ENCODE measurements around the gene KMT2C. TPM values are rescaled to one million over a fixed set of nuclear protein-coding genes. Genes with fewer than 3 reads are reported as not detected.

KMT2C gene
- total and polyA plus RNA-seq, 4 donors = 28.3 to 74.3 (median 51.9) TPM

DNA sequence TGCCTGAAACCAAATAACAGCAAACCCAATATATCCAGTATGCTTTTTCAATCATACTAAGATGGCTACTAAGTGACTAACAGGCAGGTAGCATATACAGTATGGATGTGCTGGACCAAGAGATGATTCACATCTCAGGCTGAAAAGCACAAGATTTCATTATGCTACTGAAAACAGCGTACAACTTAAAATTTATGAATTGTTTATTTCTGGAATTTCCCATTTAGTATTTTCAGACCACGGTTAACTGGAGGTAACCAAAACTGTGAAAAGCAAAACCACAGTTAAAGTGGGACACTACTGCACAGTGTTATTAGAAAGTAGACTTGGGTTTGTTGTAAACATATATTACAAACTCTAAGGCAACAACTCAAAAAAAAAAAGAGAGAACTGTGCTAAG, 91.5 kb downstream of the KMT2C start:
- H3K4me3 ChIP-seq (ENCODE audit: low read depth, low read length) = no peak overlapping the region
- H3K9me3 ChIP-seq (ENCODE audit: control insufficient read depth, insufficient read depth, low read length) = peaks cover 4% of the 10 kb centered on the region
- no CpG with 5 or more reads among the region's 2 CpGs for WGBS (ENCODE audit: insufficient coverage)
- H3K4me1 ChIP-seq (ENCODE audit: control insufficient read depth, insufficient read depth, low read length) = no peaks in the 10 kb centered on the region
- H3K27me3 ChIP-seq (ENCODE audit: control insufficient read depth, insufficient read depth, low read length) = no peaks in the 10 kb centered on the region
- no peak overlapping the region for H3K27ac ChIP-seq (ENCODE audit: low read depth, low read length)
- DNase-seq (ENCODE audit: low read depth in 4 of 6, low spot score in 6 of 6) = no peak
- H3K36me3 ChIP-seq (ENCODE audit: control insufficient read depth, insufficient read depth, low read length) = peaks cover 4% of the 10 kb centered on the region

GRCh38 chr7:152342796-152343195, 93.0 kb downstream of the KMT2C start:
- Histone ChIP-seq H3K9me3 (ENCODE audit: control insufficient read depth, insufficient read depth, low read length) (peaks cover 1% of the 10 kb centered on the region), H3K4me1 (ENCODE audit: control insufficient read depth, insufficient read depth, low read length) (no peaks in the 10 kb centered on the region), H3K4me3 (ENCODE audit: low read depth, low read length) (no peak overlapping the region), H3K27me3 (ENCODE audit: control insufficient read depth, insufficient read depth, low read length) (no peaks in the 10 kb centered on the region), H3K36me3 (ENCODE audit: control insufficient read depth, insufficient read depth, low read length) (no peaks in the 10 kb centered on the region), H3K27ac (ENCODE audit: low read depth, low read length) (no peak overlapping the region)
- no peak for DNase-seq (ENCODE audit: low read depth in 4 of 6, low spot score in 6 of 6)
- no CpG with 5 or more reads among the region's 2 CpGs for WGBS (ENCODE audit: insufficient coverage)

DNA sequence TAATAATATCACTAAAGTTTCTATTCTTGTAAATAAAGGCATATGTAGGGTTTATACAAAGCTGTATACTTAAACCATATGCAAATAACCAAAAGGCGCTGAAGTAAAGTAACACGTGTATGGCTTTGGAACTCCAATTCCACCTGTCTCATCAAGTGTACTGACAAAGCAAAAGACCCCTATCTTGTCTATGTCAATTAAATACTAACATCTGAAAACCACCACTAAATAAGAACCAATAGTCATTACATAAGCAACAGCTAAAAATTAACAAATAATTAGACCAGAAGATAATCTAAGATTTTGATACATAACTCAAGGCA, 93.9 kb downstream of the KMT2C start:
- no peaks in the 10 kb centered on the region for H3K27me3 ChIP-seq (ENCODE audit: control insufficient read depth, insufficient read depth, low read length)
- H3K36me3 ChIP-seq (ENCODE audit: control insufficient read depth, insufficient read depth, low read length) = no peaks in the 10 kb centered on the region
- no CpG with 5 or more reads among the region's 2 CpGs for WGBS (ENCODE audit: insufficient coverage)
- H3K4me1 ChIP-seq (ENCODE audit: control insufficient read depth, insufficient read depth, low read length) = no peaks in the 10 kb centered on the region
- no peaks in the 10 kb centered on the region for H3K9me3 ChIP-seq (ENCODE audit: control insufficient read depth, insufficient read depth, low read length)
- no peak overlapping the region for H3K27ac ChIP-seq (ENCODE audit: low read depth, low read length)
- H3K4me3 ChIP-seq (ENCODE audit: low read depth, low read length) = no peak overlapping the region
- no peak for DNase-seq (ENCODE audit: low read depth in 4 of 6, low spot score in 6 of 6)

DNA sequence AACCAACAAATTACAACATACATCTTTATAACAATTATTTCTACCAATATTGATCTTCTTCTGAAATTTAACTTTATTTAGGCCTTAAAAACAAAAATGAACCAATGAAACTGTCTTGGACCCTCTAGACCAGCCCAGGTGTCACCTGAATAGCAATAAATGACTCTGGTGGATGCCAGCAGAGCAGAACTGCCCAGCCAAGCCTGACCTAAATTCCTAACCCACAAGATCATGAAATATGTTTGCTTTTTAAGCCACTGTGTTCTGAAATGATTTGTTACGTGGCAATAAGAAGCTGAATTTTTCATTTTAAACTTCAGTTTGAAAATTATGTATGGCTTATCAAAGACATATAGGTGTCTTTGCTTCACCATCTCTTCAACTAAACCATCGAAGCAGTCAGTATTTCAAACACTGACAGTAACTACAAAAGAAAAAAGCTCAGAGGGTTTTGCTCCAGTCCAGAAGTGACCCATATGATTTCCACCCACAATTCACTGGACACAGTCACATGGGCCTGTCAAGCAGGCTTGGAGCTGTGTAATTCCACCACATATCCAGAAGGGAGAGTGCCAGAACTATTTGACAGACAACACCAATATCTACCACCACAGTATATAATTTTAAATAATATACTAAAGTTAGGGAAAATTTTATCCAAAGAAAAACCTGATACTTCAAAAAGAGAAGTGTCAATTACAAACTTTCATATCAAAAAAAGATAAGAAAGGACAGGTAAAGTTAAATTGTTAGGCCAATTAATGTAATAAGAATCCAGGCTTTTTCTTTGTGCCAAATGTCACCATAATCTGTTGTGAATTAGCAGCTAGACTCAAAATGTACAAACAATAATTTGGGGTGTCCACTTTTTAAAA, 94.5 kb downstream of the KMT2C start:
- H3K27ac ChIP-seq (ENCODE audit: low read depth, low read length) = no peak overlapping the region
- H3K9me3 ChIP-seq (ENCODE audit: control insufficient read depth, insufficient read depth, low read length) = no peaks in the 10 kb centered on the region
- H3K27me3 ChIP-seq (ENCODE audit: control insufficient read depth, insufficient read depth, low read length) = no peaks in the 10 kb centered on the region
- no peak overlapping the region for H3K4me3 ChIP-seq (ENCODE audit: low read depth, low read length)
- peak in 2 of 6 donors; percentile 27 for DNase-seq (ENCODE audit: low read depth in 4 of 6, low spot score in 6 of 6)
- WGBS (ENCODE audit: insufficient coverage) = no CpG with 5 or more reads among the region's 2 CpGs
- H3K4me1 ChIP-seq (ENCODE audit: control insufficient read depth, insufficient read depth, low read length) = no peaks in the 10 kb centered on the region
- H3K36me3 ChIP-seq (ENCODE audit: control insufficient read depth, insufficient read depth, low read length) = no peaks in the 10 kb centered on the region

- no peak overlapping the region for H3K4me3 ChIP-seq (ENCODE audit: low read depth, low read length)
- H3K9me3 ChIP-seq (ENCODE audit: control insufficient read depth, insufficient read depth, low read length) = no peaks in the 10 kb centered on the region
- no peaks in the 10 kb centered on the region for H3K27me3 ChIP-seq (ENCODE audit: control insufficient read depth, insufficient read depth, low read length)
- no peaks in the 10 kb centered on the region for H3K36me3 ChIP-seq (ENCODE audit: control insufficient read depth, insufficient read depth, low read length)
- no peak for DNase-seq (ENCODE audit: low read depth in 4 of 6, low spot score in 6 of 6)
- H3K4me1 ChIP-seq (ENCODE audit: control insufficient read depth, insufficient read depth, low read length) = no peaks in the 10 kb centered on the region
- WGBS (ENCODE audit: insufficient coverage) = no CpG with 5 or more reads among the region's 1 CpG
- H3K27ac ChIP-seq (ENCODE audit: low read depth, low read length) = no peak overlapping the region
Observed at GRCh38 chr7:152340161-152340560, 95.6 kb downstream of the KMT2C start.

- H3K4me3 ChIP-seq (ENCODE audit: low read depth, low read length) = no peak overlapping the region
- DNase-seq (ENCODE audit: low read depth in 4 of 6, low spot score in 6 of 6) = no peak
- H3K9me3 ChIP-seq (ENCODE audit: control insufficient read depth, insufficient read depth, low read length) = no peaks in the 10 kb centered on the region
- WGBS (ENCODE audit: insufficient coverage) = no CpG with 5 or more reads among the region's 2 CpGs
- no peak overlapping the region for H3K27ac ChIP-seq (ENCODE audit: low read depth, low read length)
- H3K27me3 ChIP-seq (ENCODE audit: control insufficient read depth, insufficient read depth, low read length) = no peaks in the 10 kb centered on the region
- no peaks in the 10 kb centered on the region for H3K4me1 ChIP-seq (ENCODE audit: control insufficient read depth, insufficient read depth, low read length)
- no peaks in the 10 kb centered on the region for H3K36me3 ChIP-seq (ENCODE audit: control insufficient read depth, insufficient read depth, low read length)
Observed at GRCh38 chr7:152338561-152338960, 97.2 kb downstream of the KMT2C start.

DNA sequence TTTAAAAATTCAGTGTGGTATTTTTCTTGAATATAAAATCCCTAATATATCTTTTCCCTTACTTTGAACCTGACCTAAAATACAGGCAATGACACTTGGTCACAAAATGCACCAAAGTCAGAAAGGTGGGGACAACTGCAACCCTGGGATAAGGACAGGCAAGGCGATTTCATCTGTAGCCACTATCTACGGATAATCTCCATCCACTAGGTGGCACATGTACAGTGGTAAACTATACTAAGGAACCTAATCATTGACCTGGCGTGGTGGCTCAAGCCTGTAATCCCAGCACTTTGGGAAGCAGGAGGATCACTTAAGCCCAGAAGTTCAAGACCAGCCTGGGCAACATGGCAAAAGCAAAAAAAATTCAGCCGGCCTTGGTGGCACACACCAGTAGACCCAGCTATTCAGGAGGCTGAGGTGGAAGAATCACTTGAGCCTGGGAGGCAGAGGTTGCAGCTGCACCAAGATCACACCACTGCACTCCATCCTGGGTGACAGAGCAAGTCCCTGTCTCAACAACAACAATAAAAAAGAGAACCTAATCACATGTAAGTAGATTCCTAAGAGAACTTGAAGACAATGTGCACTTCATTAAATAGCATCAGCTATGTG, 98.9 kb downstream of the KMT2C start:
- H3K9me3 ChIP-seq (ENCODE audit: control insufficient read depth, insufficient read depth, low read length) = no peaks in the 10 kb centered on the region
- DNase-seq (ENCODE audit: low read depth in 4 of 6, low spot score in 6 of 6) = peak in 3 of 6 donors; percentile 10 to 69 (median 57)
- no peaks in the 10 kb centered on the region for H3K27me3 ChIP-seq (ENCODE audit: control insufficient read depth, insufficient read depth, low read length)
- H3K27ac ChIP-seq (ENCODE audit: low read depth, low read length) = no peak overlapping the region
- no CpG with 5 or more reads among the region's 4 CpGs for WGBS (ENCODE audit: insufficient coverage)
- no peak overlapping the region for H3K4me3 ChIP-seq (ENCODE audit: low read depth, low read length)
- no peaks in the 10 kb centered on the region for H3K36me3 ChIP-seq (ENCODE audit: control insufficient read depth, insufficient read depth, low read length)
- no peaks in the 10 kb centered on the region for H3K4me1 ChIP-seq (ENCODE audit: control insufficient read depth, insufficient read depth, low read length)

DNA sequence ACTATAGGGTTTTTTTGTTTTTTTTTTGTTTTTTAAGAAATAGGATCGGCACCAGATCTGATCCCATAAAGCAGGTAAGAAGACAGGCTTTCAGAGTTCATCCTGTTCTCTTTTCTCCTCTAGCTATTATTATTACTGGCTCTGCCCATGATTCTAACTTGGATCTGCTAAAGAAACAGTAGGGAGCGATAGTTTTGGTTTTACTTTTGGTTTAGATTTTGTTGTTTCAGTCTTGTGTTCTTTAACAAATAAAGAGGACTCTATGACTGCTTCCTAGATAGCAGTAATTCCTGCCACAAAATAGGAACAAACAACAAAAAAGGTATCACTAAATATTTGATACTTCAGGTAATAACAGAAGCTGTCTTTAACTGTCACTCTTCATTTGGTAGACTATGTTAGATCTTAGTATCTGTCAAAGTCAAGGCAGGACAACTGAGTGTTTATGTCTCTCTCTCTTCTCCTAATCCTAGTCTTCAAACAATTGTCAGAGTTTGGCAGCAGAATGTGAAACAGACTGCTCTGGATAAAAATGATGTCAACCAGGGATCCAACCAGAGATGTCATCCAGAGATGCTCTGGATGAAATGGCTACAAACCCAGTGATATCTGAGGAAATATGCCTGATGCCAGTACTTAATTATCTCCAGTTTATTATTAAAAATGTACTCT, 99.8 kb downstream of the KMT2C start:
- H3K4me1 ChIP-seq (ENCODE audit: control insufficient read depth, insufficient read depth, low read length) = peaks cover 2% of the 10 kb centered on the region
- no peak overlapping the region for H3K27ac ChIP-seq (ENCODE audit: low read depth, low read length)
- H3K27me3 ChIP-seq (ENCODE audit: control insufficient read depth, insufficient read depth, low read length) = no peaks in the 10 kb centered on the region
- no peaks in the 10 kb centered on the region for H3K9me3 ChIP-seq (ENCODE audit: control insufficient read depth, insufficient read depth, low read length)
- H3K4me3 ChIP-seq (ENCODE audit: low read depth, low read length) = no peak overlapping the region
- no CpG with 5 or more reads among the region's 2 CpGs for WGBS (ENCODE audit: insufficient coverage)
- peak in 1 of 6 donors; percentile 11 for DNase-seq (ENCODE audit: low read depth in 4 of 6, low spot score in 6 of 6)
- H3K36me3 ChIP-seq (ENCODE audit: control insufficient read depth, insufficient read depth, low read length) = no peaks in the 10 kb centered on the region

DNA sequence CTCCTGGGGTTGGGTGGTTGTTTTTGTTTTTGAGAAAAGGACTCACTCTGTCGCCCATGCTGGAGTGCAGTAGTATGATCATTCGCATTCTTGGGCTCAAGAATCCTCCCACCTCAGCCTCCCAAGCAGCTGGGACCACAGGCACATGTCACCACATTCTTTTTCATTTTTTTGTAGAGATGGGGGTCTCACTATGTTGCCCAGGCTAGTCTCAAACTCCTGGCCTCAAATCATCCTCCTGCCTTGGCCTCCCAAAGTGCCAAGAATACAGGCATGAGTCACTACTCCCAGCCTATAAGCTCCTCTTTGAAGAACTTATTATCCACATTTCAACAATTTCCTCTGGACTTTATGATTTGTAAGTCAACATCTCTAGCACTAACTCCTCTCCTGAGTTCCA, 102.7 kb downstream of the KMT2C start:
- no peak overlapping the region for H3K4me3 ChIP-seq (ENCODE audit: low read depth, low read length)
- H3K9me3 ChIP-seq (ENCODE audit: control insufficient read depth, insufficient read depth, low read length) = no peaks in the 10 kb centered on the region
- H3K27me3 ChIP-seq (ENCODE audit: control insufficient read depth, insufficient read depth, low read length) = no peaks in the 10 kb centered on the region
- WGBS (ENCODE audit: insufficient coverage) = no CpG with 5 or more reads among the region's 2 CpGs
- H3K27ac ChIP-seq (ENCODE audit: low read depth, low read length) = no peak overlapping the region
- peaks cover 8% of the 10 kb centered on the region for H3K36me3 ChIP-seq (ENCODE audit: control insufficient read depth, insufficient read depth, low read length)
- peaks cover 3% of the 10 kb centered on the region for H3K4me1 ChIP-seq (ENCODE audit: control insufficient read depth, insufficient read depth, low read length)
- DNase-seq (ENCODE audit: low read depth in 4 of 6, low spot score in 6 of 6) = no peak
